H1 (cell line): ENCODE data around the gene NRXN3. TPM values are rescaled to one million over a fixed set of nuclear protein-coding genes. Genes with fewer than 3 reads are reported as not detected.

Experiments
- CTCF ChIA-PET: fragments of 300-600 bp; sonication (Branson Sonifier 250); formaldehyde crosslinking; loops from one replicate; lab custom pipeline; 2021; ENCODE audit not compliant: partially characterized antibody; lab: Charles Lee
- POLR2A ChIA-PET: fragments of 300-600 bp; sonication (Branson Sonifier 250); formaldehyde crosslinking; loops from one replicate; lab custom pipeline; 2021; ENCODE audit warnings: inconsistent platforms; ENCODE audit not compliant: partially characterized antibody; lab: Charles Lee
- DNase-seq, 2 experiments: peaks; one replicate each; pipeline versions ENCODE4 v3.0.0 to v3.0.0-alpha.2; 2010 to 2022; ENCODE audit warnings: low spot score in 2 of 2, low read depth in 1 of 2, mixed read lengths in 1 of 2
- FAIRE-seq: peaks from 2 replicates; lab custom pipeline; 2011; peaks lifted over from hg19 to GRCh38; lab: Jason Lieb, UNC
- H2AFZ ChIP-seq: 2 replicates; pipeline ENCODE4 v1.8.1; 2012; ENCODE audit warnings: low read length, inconsistent platforms
- H2AK5ac ChIP-seq: 2 replicates; pipeline ENCODE4 v1.6.1; 2013; ENCODE audit warnings: low read depth, low read length
- H2BK120ac ChIP-seq: replicated peaks from 2 replicates; pipeline ENCODE3; 2013; ENCODE audit warnings: low read depth, low read length, inconsistent platforms
- H2BK12ac ChIP-seq: 2 replicates; pipeline ENCODE4 v1.6.1; 2013; ENCODE audit warnings: low read depth, low read length
- H2BK15ac ChIP-seq: 2 replicates; pipeline ENCODE4 v1.6.1; 2013; ENCODE audit warnings: low read length
- H2BK20ac ChIP-seq: 2 replicates; pipeline ENCODE4 v1.6.1; 2013; ENCODE audit warnings: low read length
- H2BK5ac ChIP-seq: 2 replicates; pipeline ENCODE4 v1.6.1; 2013; ENCODE audit warnings: low read depth, low read length
- H3K14ac ChIP-seq: 2 replicates; pipeline ENCODE4 v1.6.1; 2013; ENCODE audit warnings: inconsistent platforms; ENCODE audit not compliant: insufficient read length
- H3K18ac ChIP-seq: 2 replicates; pipeline ENCODE4 v1.6.1; 2013; ENCODE audit warnings: low read length; ENCODE audit errors: extremely low read depth
- H3K23ac ChIP-seq: 2 replicates; pipeline ENCODE4 v1.6.1; 2013; ENCODE audit warnings: inconsistent platforms; ENCODE audit not compliant: insufficient read length
- H3K23me2 ChIP-seq: 2 replicates; pipeline ENCODE4 v1.6.1; 2013; ENCODE audit warnings: low read depth, low read length
- H3K27ac ChIP-seq: 2 replicates; pipeline ENCODE4 v1.6.1; 2011; ENCODE audit warnings: low read depth, low read length, inconsistent platforms
- H3K27me3 ChIP-seq, 4 experiments: replicated peaks in 1 of 4; 1 replicate in 1 of 4; 2 replicates in 3 of 4; pipeline versions ENCODE4 v1.6.1 to v1.8.1; 2011 to 2013; ENCODE audit warnings: low read length in 3 of 4, mild to moderate bottlenecking in 3 of 4, inconsistent platforms in 2 of 4, mixed read lengths in 2 of 4, moderate library complexity in 1 of 4; ENCODE audit not compliant: control insufficient read depth in 3 of 4, insufficient read depth in 3 of 4; ENCODE audit errors: extremely low read depth in 1 of 4
- H3K36me3 ChIP-seq, 4 experiments: 2 replicates each; pipeline versions ENCODE4 v1.6.1 to v1.8.1; 2011 to 2013; ENCODE audit warnings: mild to moderate bottlenecking in 4 of 4, low read length in 3 of 4, moderate library complexity in 2 of 4, control low read depth in 1 of 4, inconsistent platforms in 1 of 4; ENCODE audit not compliant: insufficient read depth in 4 of 4, control insufficient read depth in 2 of 4
- H3K4ac ChIP-seq: replicated peaks from 2 replicates; pipeline ENCODE3; 2013; ENCODE audit warnings: low read length, low read depth, mixed read lengths, inconsistent platforms; ENCODE audit not compliant: insufficient read length
- H3K4me1 ChIP-seq, 4 experiments: replicated peaks in 1 of 4; 1 replicate in 1 of 4; 2 replicates in 3 of 4; pipeline versions ENCODE4 v1.6.1 to v1.8.1; 2011 to 2013; ENCODE audit warnings: low read length in 3 of 4, inconsistent platforms in 2 of 4, mixed read lengths in 1 of 4; ENCODE audit not compliant: insufficient read depth in 4 of 4, control insufficient read depth in 3 of 4
- H3K4me2 ChIP-seq, 2 experiments: 2 replicates each; pipeline versions ENCODE4 v1.6.1 to v1.8.1; 2011 to 2013; ENCODE audit warnings: low read depth in 2 of 2, low read length in 2 of 2, control low read depth in 1 of 2, inconsistent platforms in 1 of 2, mild to moderate bottlenecking in 1 of 2; ENCODE audit not compliant: insufficient read depth in 1 of 2
- H3K4me3 ChIP-seq, 4 experiments: fragments of 200-600, 300-600 bp in 1 of 4; sonication (generic), shearing (Covaris generic), sonication (Bioruptor Twin) in 1 of 4; 2 replicates each; pipeline versions ENCODE4 v1.5.1 to v1.8.1; 2011 to 2016; ENCODE audit warnings: low read length in 4 of 4, low read depth in 3 of 4, control low read depth in 2 of 4, inconsistent platforms in 2 of 4, mild to moderate bottlenecking in 2 of 4, mixed read lengths in 1 of 4, moderate library complexity in 1 of 4; ENCODE audit not compliant: insufficient read depth in 2 of 4; ENCODE audit errors: extremely low read depth in 1 of 4
- H3K56ac ChIP-seq: replicated peaks from 2 replicates; pipeline ENCODE3; 2013; ENCODE audit warnings: low read depth, mild to moderate bottlenecking, mixed read lengths, low read length, inconsistent platforms; ENCODE audit not compliant: insufficient read length
- H3K79me1 ChIP-seq: 2 replicates; pipeline ENCODE4 v1.6.1; 2013; ENCODE audit warnings: low read depth, low read length, control low read depth
- H3K79me2 ChIP-seq, 2 experiments: 2 replicates each; pipeline versions ENCODE4 v1.6.1 to v1.8.1; 2012 to 2013; ENCODE audit warnings: low read length in 2 of 2, mild to moderate bottlenecking in 2 of 2, inconsistent platforms in 1 of 2; ENCODE audit not compliant: insufficient read depth in 2 of 2, control insufficient read depth in 1 of 2
- H3K9ac ChIP-seq, 4 experiments: replicated peaks in 1 of 4; 1 replicate in 1 of 4; 2 replicates in 3 of 4; pipeline versions ENCODE4 v1.6.1 to v1.8.1; 2011 to 2013; ENCODE audit warnings: low read depth in 3 of 4, low read length in 3 of 4, control low read depth in 2 of 4, mild to moderate bottlenecking in 2 of 4, moderate library complexity in 2 of 4, inconsistent platforms in 1 of 4; ENCODE audit errors: extremely low read depth in 1 of 4
- H3K9me3 ChIP-seq, 2 experiments: 2 replicates each; pipeline versions ENCODE4 v1.6.1 to v1.8.1; 2012 to 2013; ENCODE audit warnings: mild to moderate bottlenecking in 2 of 2, moderate library complexity in 2 of 2, control low read depth in 1 of 2, inconsistent platforms in 1 of 2, low read depth in 1 of 2, low read length in 1 of 2, mixed read lengths in 1 of 2; ENCODE audit not compliant: insufficient read depth in 2 of 2
- H4K20me1 ChIP-seq, 2 experiments: replicated peaks in 1 of 2; 2 replicates each; pipeline versions ENCODE3 to v1.8.1; 2011 to 2013; ENCODE audit warnings: inconsistent platforms in 2 of 2, low read length in 2 of 2, mild to moderate bottlenecking in 1 of 2; ENCODE audit not compliant: insufficient read depth in 2 of 2, control insufficient read depth in 1 of 2
- H4K5ac ChIP-seq: 2 replicates; pipeline ENCODE4 v1.6.1; 2013; ENCODE audit warnings: low read length, low read depth, mixed read lengths, inconsistent platforms; ENCODE audit not compliant: insufficient read length
- H4K8ac ChIP-seq: 2 replicates; pipeline ENCODE4 v1.8.0; 2013; ENCODE audit warnings: mild to moderate bottlenecking, moderate library complexity, low read length, inconsistent platforms; ENCODE audit not compliant: insufficient read depth; ENCODE audit errors: extremely low read depth
- H4K91ac ChIP-seq: replicated peaks from 2 replicates; pipeline ENCODE3; 2013; ENCODE audit warnings: low read length, mixed read lengths, inconsistent platforms; ENCODE audit not compliant: insufficient read length
- ATF2 ChIP-seq: IDR thresholded peaks from 2 replicates; pipeline ENCODE4 v1.6.1; 2012; ENCODE audit warnings: low read length, inconsistent platforms
- BRCA1 ChIP-seq: IDR thresholded peaks from 2 replicates; pipeline ENCODE4 v1.6.1; 2012; ENCODE audit warnings: low read depth, low read length, improper control_type of control experiment
- CEBPB ChIP-seq: IDR thresholded peaks from 2 replicates; pipeline ENCODE4 v1.6.1; 2012; ENCODE audit warnings: low read depth, low read length
- EZH2 ChIP-seq: fragments of 200-600 bp; sonication (generic); IDR thresholded peaks from 2 replicates; pipeline ENCODE4 v1.7.1; 2012; ENCODE audit warnings: low read depth, mild to moderate bottlenecking, moderate library complexity, low read length, inconsistent platforms; ENCODE audit not compliant: severe bottlenecking
- POU5F1 ChIP-seq: IDR thresholded peaks from 2 replicates; pipeline ENCODE4 v1.6.1; 2011; ENCODE audit warnings: low read depth, mild to moderate bottlenecking, low read length, moderate library complexity
- RAD21 ChIP-seq, 2 experiments: IDR thresholded peaks in 1 of 2; conservative IDR thresholded peaks in 1 of 2; 2 replicates each; pipeline ENCODE4 v1.6.1; 2011; ENCODE audit warnings: low read depth in 2 of 2, low read length in 2 of 2, improper control_type of control experiment in 1 of 2, inconsistent platforms in 1 of 2, mild to moderate bottlenecking in 1 of 2, moderate library complexity in 1 of 2
- SIRT6 ChIP-seq: IDR thresholded peaks from one replicate; pipeline ENCODE4 v1.7.1; 2012; ENCODE audit warnings: low read length, inconsistent platforms
- SIX5 ChIP-seq: IDR thresholded peaks from 2 replicates; pipeline ENCODE4 v1.6.1; 2011; ENCODE audit warnings: mild to moderate bottlenecking, low read depth, low read length
- WGBS, 2 experiments: shearing (Covaris generic) in 1 of 2; methylation state at CpG; one replicate each; pipeline versions ENCODE4 v1.1.6 to v1.1.7; 2013 to 2015; ENCODE audit warnings: low lambda C conversion rate in 2 of 2, mixed read lengths in 2 of 2, inconsistent platforms in 1 of 2, low coverage in 1 of 2, missing lambda C conversion rate in 1 of 2; ENCODE audit not compliant: insufficient replicate concordance in 2 of 2, insufficient coverage in 1 of 2, insufficient read length in 1 of 2; ENCODE audit errors: extremely low coverage in 1 of 2, missing lambda C conversion rate in 1 of 2; 5-methylcytosine and 5-hydroxymethylcytosine counted together
- polyA plus RNA-seq, 7 experiments: library from polyadenylated mRNA; depleted of rRNA in 3 of 7; stranded (reverse) in 5 of 7; unstranded in 2 of 7; fragments of >200 nt in 5 of 7; fragments of 200-250 nt in 2 of 7; gene quantifications; 1 replicate in 5 of 7; 2 replicates in 1 of 7; 4 replicates in 1 of 7; pipeline versions ENCODE4 v1.2.1 to v1.2.3, GENCODE V29; 2011 to 2013; ENCODE audit warnings: missing spikeins in 2 of 7, mixed read lengths in 2 of 7
- total RNA-seq: library from RNA; stranded (reverse); fragmentation: NEBNext Ultra II Directional; extraction: Animal tissue kit (Norgen Biotek cat#: 25700); gene quantifications from 2 replicates; pipeline ENCODE4 v1.2.1, GENCODE V29; 2021
- TF ChIP-seq, protein P1 (sequence below): IDR thresholded peaks from 2 replicates; pipeline ENCODE4 v1.6.1; 2012; ENCODE audit warnings: inconsistent platforms

NRXN3 gene
- total and polyA plus RNA-seq, 2 of the 8 experiments (the other 6 are each of a cell fraction or from before 2014, with no cell fraction given) = 2.6 to 4.1 TPM

DNA sequence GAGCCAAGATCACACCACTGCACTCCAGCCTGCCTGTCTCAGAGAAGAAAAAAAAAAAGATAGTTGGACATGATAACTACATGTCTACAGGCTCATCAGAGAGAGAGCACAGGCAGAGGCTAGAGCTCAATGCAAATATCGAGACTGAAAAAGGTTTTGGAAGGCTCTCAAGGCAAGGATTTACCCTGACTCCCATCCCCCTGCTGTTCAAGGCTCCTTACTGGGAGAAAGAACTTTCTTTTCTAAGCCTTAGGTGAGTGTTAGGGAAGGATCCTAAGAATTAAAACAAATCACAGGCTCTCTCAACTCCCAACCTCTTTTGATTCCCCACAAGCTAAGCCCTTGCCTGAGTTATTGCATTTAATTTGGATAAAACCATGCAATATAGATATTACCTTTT, 1516.0 kb downstream of the NRXN3 start:
- Histone ChIP-seq H2AK5ac (no peak overlapping the region), H3K56ac (no peak overlapping the region), H3K18ac (no peak overlapping the region), H4K5ac (no peak overlapping the region), H3K14ac (no peak overlapping the region), H3K27ac (no peak overlapping the region), H3K23ac (no peak overlapping the region), H4K20me1 (no peaks in the 10 kb centered on the region), H3K9ac (no peak overlapping the region), H3K4ac (no peak overlapping the region), H3K9me3 (no peaks in the 10 kb centered on the region), H3K79me2 (no peaks in the 10 kb centered on the region), H3K4me1 (no peaks in the 10 kb centered on the region), H3K27me3 (no peaks in the 10 kb centered on the region), H2BK15ac (no peak overlapping the region), H3K23me2 (no peaks in the 10 kb centered on the region; the same call in 1 of the 2 replicates), H3K4me3 (no peak overlapping the region), H3K36me3 (no peaks in the 10 kb centered on the region), H2BK12ac (no peak overlapping the region), H2BK5ac (no peak overlapping the region), H2BK120ac (no peak overlapping the region), H3K4me2 (no peak overlapping the region), H2AFZ (no peak overlapping the region), H4K8ac (no peak overlapping the region), H3K79me1 (no peaks in the 10 kb centered on the region), H2BK20ac (no peak overlapping the region), H4K91ac (no peak overlapping the region)
- no peak for FAIRE-seq
- no peak for DNase-seq
- CTCF ChIA-PET = interaction anchor here (0.6 to 1.7 kb wide), 8 partner anchors 9 to 727 kb away, joined by 3 to 6 read pairs (median 4); no protein-coding TSS in a partner anchor
- WGBS, 2 experiments = 100% methylated on average over 1 of the region's 1 CpG; no CpG with 5 or more reads in 1 of the 2 experiments
- POLR2A ChIA-PET = no interaction called here
- no peak for TF ChIP-seq SIX5
- TF ChIP-seq POU5F1 = no peak
- TF ChIP-seq ATF2 = no peak
- TF ChIP-seq BRCA1 = no peak
- TF ChIP-seq SIRT6 = no peak
- TF ChIP-seq RAD21 (IDR thresholded peaks at IDR 0.05 in 1 of 2, conservative IDR thresholded peaks at IDR 0.05 in 1 of 2; ENCODE audit: low read depth in 2 of 2, low read length in 2 of 2) = no peak
- no peak for TF ChIP-seq CEBPB
- TF ChIP-seq, protein P1, sequence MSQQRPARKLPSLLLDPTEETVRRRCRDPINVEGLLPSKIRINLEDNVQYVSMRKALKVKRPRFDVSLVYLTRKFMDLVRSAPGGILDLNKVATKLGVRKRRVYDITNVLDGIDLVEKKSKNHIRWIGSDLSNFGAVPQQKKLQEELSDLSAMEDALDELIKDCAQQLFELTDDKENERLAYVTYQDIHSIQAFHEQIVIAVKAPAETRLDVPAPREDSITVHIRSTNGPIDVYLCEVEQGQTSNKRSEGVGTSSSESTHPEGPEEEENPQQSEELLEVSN = no peak
- no peak for TF ChIP-seq EZH2
